Endothelial cell of umbilical vein (primary cell): ENCODE measurements around the gene SPNS2.

Experiments used
- EZH2 ChIP-seq: IDR thresholded peaks from 2 replicates; pipeline ENCODE4 v1.6.1; 2012; ENCODE audit warnings: borderline replicate concordance, low read depth, mild to moderate bottlenecking, moderate library complexity, low read length, inconsistent platforms; ENCODE audit not compliant: severe bottlenecking
- FOS ChIP-seq: IDR thresholded peaks from 2 replicates; pipeline ENCODE4 v1.6.1; 2011; ENCODE audit warnings: mild to moderate bottlenecking, low read length, moderate library complexity, borderline replicate concordance; ENCODE audit not compliant: insufficient read depth
- GATA2 ChIP-seq: IDR thresholded peaks from 2 replicates; pipeline ENCODE4 v1.7.0; 2011; ENCODE audit warnings: low read depth, mild to moderate bottlenecking, moderate library complexity, mixed read lengths, low read length; ENCODE audit not compliant: insufficient read length, insufficient read depth
- MYC ChIP-seq: IDR thresholded peaks from one replicate; pipeline ENCODE4 v1.6.1; 2011; ENCODE audit warnings: mild to moderate bottlenecking, low read depth, low read length
- POLR2A ChIP-seq: IDR thresholded peaks from 2 replicates; pipeline ENCODE4 v1.6.1; 2012; ENCODE audit warnings: low read depth, mild to moderate bottlenecking, control low read depth, low read length
- POLR2AphosphoS5 ChIP-seq: IDR thresholded peaks from 2 replicates; pipeline ENCODE4 v1.6.1; 2012; ENCODE audit warnings: low read depth, mild to moderate bottlenecking, control low read depth, low read length, moderate library complexity; ENCODE audit not compliant: insufficient read depth
- TF ChIP-seq, protein P1 (sequence below), 2 donors: IDR thresholded peaks; 1 replicate in 1 of 2; 2 replicates in 1 of 2; pipeline ENCODE4 v1.5.1; 2011; ENCODE audit warnings: low read length in 2 of 2, mild to moderate bottlenecking in 2 of 2, moderate library complexity in 2 of 2, control low read depth in 1 of 2, inconsistent platforms in 1 of 2, low read depth in 1 of 2; ENCODE audit not compliant: insufficient read depth in 1 of 2; ENCODE audit errors: extremely low read depth in 1 of 2
- TF ChIP-seq, protein P2 (sequence below): IDR thresholded peaks from 2 replicates; pipeline ENCODE4 v1.6.1; 2011; ENCODE audit not compliant: insufficient read depth, insufficient read length

DNA sequence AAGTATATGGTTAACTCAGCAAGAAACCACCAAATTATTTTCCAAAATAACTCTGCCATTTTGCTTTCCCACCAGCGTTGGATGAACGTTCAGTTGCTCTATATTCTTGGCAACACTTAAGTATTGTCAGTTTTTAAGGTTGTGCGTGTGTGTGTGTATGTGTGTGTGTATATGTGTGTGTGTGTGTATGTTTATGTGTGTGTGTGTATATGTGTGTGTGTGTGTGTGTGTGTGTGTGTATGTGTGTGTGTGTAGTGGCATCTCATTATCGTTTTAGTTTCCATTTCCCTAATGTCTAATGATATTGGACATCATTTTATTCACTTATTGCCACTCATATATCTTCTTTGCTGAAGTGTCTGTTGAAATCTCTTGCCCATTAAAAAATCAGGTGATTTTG, 74.4 kb downstream of the SPNS2 start:
- TF ChIP-seq FOS (no peak), POLR2AphosphoS5 (no peak), EZH2 (no peak), POLR2A (no peak), MYC (no peak), GATA2 (no peak)
- TF ChIP-seq, protein P1, sequence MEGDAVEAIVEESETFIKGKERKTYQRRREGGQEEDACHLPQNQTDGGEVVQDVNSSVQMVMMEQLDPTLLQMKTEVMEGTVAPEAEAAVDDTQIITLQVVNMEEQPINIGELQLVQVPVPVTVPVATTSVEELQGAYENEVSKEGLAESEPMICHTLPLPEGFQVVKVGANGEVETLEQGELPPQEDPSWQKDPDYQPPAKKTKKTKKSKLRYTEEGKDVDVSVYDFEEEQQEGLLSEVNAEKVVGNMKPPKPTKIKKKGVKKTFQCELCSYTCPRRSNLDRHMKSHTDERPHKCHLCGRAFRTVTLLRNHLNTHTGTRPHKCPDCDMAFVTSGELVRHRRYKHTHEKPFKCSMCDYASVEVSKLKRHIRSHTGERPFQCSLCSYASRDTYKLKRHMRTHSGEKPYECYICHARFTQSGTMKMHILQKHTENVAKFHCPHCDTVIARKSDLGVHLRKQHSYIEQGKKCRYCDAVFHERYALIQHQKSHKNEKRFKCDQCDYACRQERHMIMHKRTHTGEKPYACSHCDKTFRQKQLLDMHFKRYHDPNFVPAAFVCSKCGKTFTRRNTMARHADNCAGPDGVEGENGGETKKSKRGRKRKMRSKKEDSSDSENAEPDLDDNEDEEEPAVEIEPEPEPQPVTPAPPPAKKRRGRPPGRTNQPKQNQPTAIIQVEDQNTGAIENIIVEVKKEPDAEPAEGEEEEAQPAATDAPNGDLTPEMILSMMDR (IDR thresholded peaks at IDR 0.05; ENCODE audit: extremely low read depth in 1 of 2, insufficient read depth in 1 of 2, low read depth in 1 of 2, low read length in 2 of 2): no peak
- TF ChIP-seq, protein P2, sequence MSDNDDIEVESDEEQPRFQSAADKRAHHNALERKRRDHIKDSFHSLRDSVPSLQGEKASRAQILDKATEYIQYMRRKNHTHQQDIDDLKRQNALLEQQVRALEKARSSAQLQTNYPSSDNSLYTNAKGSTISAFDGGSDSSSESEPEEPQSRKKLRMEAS: no peak
